Fibroblast of lung (primary cell): ENCODE measurements around the gene BABAM2.

ENCODE experiments used
- EZH2 ChIP-seq: IDR thresholded peaks from 2 replicates; pipeline ENCODE4 v1.5.1; 2012; ENCODE audit warnings: low read length, control low read depth, mild to moderate bottlenecking; ENCODE audit errors: missing control alignments
- TF ChIP-seq, protein P1 (sequence below), 2 donors: IDR thresholded peaks in 1 of 2; conservative IDR thresholded peaks in 1 of 2; 1 replicate in 1 of 2; 2 replicates in 1 of 2; pipeline ENCODE4 v1.5.1; 2011 to 2012; ENCODE audit warnings: low read length in 2 of 2, control low read depth in 1 of 2, inconsistent platforms in 1 of 2, low read depth in 1 of 2, mild to moderate bottlenecking in 1 of 2

DNA sequence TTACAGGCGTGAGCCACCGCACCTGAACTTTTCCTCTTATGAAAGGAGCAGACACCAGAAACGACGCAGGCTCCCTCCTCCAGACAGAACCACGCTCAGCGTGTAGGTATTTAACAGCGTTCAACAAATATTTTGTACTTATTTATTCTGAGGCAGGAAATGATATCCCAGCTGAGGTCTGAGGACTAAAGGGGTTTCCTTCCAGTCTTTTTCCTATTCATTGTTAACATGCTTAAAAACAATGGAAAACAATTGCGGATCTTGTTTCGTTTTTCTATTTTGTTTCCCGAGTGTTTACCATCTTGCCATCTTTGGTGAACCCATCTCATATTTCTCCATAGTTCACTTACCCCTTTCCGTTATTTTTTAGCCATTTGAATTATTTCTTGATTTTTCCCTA lies 458.4 kb downstream of the BABAM2 start:
- TF ChIP-seq EZH2, result no peak
- TF ChIP-seq, protein P1, sequence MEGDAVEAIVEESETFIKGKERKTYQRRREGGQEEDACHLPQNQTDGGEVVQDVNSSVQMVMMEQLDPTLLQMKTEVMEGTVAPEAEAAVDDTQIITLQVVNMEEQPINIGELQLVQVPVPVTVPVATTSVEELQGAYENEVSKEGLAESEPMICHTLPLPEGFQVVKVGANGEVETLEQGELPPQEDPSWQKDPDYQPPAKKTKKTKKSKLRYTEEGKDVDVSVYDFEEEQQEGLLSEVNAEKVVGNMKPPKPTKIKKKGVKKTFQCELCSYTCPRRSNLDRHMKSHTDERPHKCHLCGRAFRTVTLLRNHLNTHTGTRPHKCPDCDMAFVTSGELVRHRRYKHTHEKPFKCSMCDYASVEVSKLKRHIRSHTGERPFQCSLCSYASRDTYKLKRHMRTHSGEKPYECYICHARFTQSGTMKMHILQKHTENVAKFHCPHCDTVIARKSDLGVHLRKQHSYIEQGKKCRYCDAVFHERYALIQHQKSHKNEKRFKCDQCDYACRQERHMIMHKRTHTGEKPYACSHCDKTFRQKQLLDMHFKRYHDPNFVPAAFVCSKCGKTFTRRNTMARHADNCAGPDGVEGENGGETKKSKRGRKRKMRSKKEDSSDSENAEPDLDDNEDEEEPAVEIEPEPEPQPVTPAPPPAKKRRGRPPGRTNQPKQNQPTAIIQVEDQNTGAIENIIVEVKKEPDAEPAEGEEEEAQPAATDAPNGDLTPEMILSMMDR (conservative IDR thresholded peaks at IDR 0.05 in 1 of 2, IDR thresholded peaks at IDR 0.05 in 1 of 2; ENCODE audit: low read depth in 1 of 2, low read length in 2 of 2), result no peak
